Mononuclear cell (primary cell): ENCODE data around the gene NPIPB6. TPM values are rescaled to one million over a fixed set of nuclear protein-coding genes. Genes with fewer than 3 reads are reported as not detected.

Source experiments
- H3K27me3 ChIP-seq: 2 replicates; pipeline ENCODE4 v1.6.0; 2011; ENCODE audit warnings: low read length, control low read depth; ENCODE audit not compliant: insufficient read depth
- H3K4me1 ChIP-seq: 2 replicates; pipeline ENCODE4 v1.5.1; 2011; ENCODE audit warnings: mild to moderate bottlenecking, low read length, control low read depth; ENCODE audit not compliant: insufficient read depth
- H3K4me3 ChIP-seq: 2 replicates; pipeline ENCODE4 v1.5.1; 2011; ENCODE audit warnings: mild to moderate bottlenecking, low read length, moderate library complexity
- H3K9me3 ChIP-seq: 2 replicates; pipeline ENCODE4 v1.5.1; 2011; ENCODE audit warnings: low read depth, mild to moderate bottlenecking, control low read depth, low read length
- total RNA-seq: library from RNA; depleted of rRNA; stranded (reverse); fragments of >200 nt; gene quantifications from one replicate; pipeline ENCODE4 v1.2.3, GENCODE V29; 2012

NPIPB6 gene
- total RNA-seq, 1 donor: not detected

DNA sequence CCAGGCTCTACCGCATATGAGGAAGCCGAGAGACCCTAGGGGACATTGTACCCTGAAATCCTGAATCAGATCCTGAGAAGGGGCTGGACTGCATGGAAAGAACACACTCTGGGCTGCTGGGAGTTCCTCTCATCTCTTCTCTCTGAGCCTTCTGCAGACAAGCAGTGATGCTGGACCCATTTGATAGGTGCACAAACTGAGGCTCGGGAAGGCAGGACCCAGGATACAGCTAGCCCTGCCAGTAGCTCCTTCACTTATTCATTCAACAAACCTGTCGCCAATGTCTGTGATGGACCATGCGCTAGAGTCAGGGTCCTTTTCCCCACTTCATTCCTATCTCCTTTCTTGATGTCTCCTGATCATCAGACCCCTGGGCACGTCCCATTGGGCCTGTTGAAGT is 69.1 kb downstream of the NPIPB6 start:
- H3K9me3 ChIP-seq: no peaks in the 10 kb centered on the region
- peaks cover 69% of the 10 kb centered on the region for H3K4me1 ChIP-seq
- H3K4me3 ChIP-seq: peak overlapping the region; percentile 56
- H3K27me3 ChIP-seq: peaks cover 3% of the 10 kb centered on the region

DNA sequence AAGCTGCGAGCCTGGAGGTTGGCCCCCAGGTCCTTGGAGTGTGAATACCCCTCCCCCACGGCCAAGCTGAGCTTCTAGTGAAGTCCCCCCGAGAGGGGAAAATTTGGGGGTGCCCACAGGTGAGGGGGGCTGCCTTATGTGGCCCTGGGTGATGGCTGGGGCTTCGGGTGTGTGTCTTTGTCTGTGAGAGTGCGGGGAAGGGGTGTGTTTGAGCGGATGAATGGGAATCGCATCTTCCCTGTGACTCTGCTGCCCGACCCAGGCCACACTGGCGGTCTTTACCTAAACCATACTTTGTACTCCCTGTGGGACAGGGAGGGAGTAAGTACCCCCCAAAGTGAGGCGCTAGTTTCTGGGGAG is 69.7 kb downstream of the NPIPB6 start:
- Histone ChIP-seq H3K9me3 (no peaks in the 10 kb centered on the region), H3K4me3 (peak overlapping the region; percentile 56), H3K4me1 (peaks cover 74% of the 10 kb centered on the region), H3K27me3 (peaks cover 3% of the 10 kb centered on the region)

DNA sequence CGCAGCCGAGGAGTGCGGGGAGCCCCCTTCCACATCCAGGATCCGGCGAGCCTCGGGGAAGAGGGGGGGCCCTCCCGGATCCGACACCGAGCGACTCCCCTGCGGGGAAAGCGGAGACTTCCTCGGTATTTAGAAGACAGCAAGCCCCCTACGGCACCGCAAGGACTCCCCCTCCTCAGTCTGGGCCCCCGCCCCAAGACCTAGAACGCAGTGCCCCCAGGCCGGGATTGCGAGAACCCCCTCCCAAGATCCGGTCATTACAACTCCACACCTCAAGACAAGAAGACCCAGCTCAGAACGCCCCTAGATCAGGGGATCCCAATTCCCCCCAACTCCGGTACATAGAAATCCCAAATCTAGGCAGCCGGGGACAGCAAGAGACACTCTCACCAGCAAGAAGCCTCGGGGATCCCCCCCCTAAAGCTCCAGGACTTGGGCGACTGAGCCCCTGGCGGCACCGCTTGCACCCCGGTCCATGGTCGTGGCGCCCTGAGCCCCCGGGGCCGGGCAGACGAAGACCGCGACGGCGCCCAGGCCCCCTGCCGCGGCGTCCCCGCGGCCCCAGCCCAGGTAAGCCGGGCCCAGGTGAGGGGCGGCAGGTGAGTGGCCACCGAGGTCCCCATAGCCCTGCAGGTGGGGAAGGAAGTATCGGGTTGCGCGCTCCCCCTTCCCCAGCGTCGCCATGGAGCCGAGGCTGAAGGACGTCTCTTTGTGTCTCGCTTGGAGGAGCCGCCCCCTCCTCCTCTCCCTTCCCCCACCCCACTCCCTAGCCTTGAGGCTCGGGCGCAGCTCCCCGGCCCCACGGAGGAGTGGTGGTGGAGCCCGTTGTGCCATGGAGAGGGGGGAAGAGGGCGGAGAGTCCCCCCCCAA is 70.3 kb downstream of the NPIPB6 start:
- H3K27me3 ChIP-seq: peaks cover 3% of the 10 kb centered on the region
- no peaks in the 10 kb centered on the region for H3K9me3 ChIP-seq
- peaks cover 74% of the 10 kb centered on the region for H3K4me1 ChIP-seq
- H3K4me3 ChIP-seq: peak overlapping the region; percentile 56

Other genes with a start within 250 kb of the NPIPB6 start
- 211 TPM for gene XPO6, start 151.5 kb downstream of the NPIPB6 start, total RNA-seq
- 3.7 TPM for gene SBK1, start 71.0 kb downstream of the NPIPB6 start, total RNA-seq
- gene EIF3CL, start 40.3 kb upstream of the NPIPB6 start, total RNA-seq: 57.1 TPM
- gene NPIPB7, start 108.8 kb upstream of the NPIPB6 start, total RNA-seq: not detected
- gene CLN3, start 128.6 kb upstream of the NPIPB6 start, total RNA-seq: 17.2 TPM
- gene APOBR, start 131.1 kb upstream of the NPIPB6 start, total RNA-seq: 3.6 TPM
- not detected for gene IL27, start 143.3 kb upstream of the NPIPB6 start, total RNA-seq
- under 0.01 TPM for gene NUPR1, start 175.5 kb upstream of the NPIPB6 start, total RNA-seq
- gene SGF29, start 190.4 kb upstream of the NPIPB6 start, total RNA-seq: 18.4 TPM
- gene SULT1A2, start 233.5 kb upstream of the NPIPB6 start, total RNA-seq: 1.6 TPM
- gene SULT1A1, start 246.5 kb upstream of the NPIPB6 start, total RNA-seq: 53.4 TPM